ENCODE results near the gene CACNA1G. TPM values are rescaled to one million over a fixed set of nuclear protein-coding genes. Genes with fewer than 3 reads are reported as not detected.

CACNA1G gene
- total and polyA plus RNA-seq, 2 experiments from 2014 or later: 3.5 to 4.8 TPM

- Histone ChIP-seq H3K4me2 (no peak overlapping the region), H3K4me1 (ENCODE audit: insufficient read depth) (peaks cover 12% of the 10 kb centered on the region), H3K36me3 (replicated peaks; ENCODE audit: insufficient read depth, low read depth) (no peaks in the 10 kb centered on the region), H4K20me1 (ENCODE audit: insufficient read depth, poor library complexity, severe bottlenecking) (no peaks in the 10 kb centered on the region), H3K27ac (no peak overlapping the region), H3K4me3 (no peak overlapping the region), H3K79me2 (no peaks in the 10 kb centered on the region), H3K27me3 (no peaks in the 10 kb centered on the region), H2AFZ (no peak overlapping the region), H3K9me3 (ENCODE audit: low read depth) (no peaks in the 10 kb centered on the region), H3K9me2 (replicated peaks; ENCODE audit: insufficient read depth) (no peaks in the 10 kb centered on the region)
- TF ChIP-seq CTCF (IDR thresholded peaks at IDR 0.05; ENCODE audit: poor library complexity): no peak
- no peak for TF ChIP-seq EZH2 (IDR thresholded peaks at IDR 0.05; ENCODE audit: borderline replicate concordance)
- TF ChIP-seq EZH2phosphoT487 (IDR thresholded peaks at IDR 0.05; ENCODE audit: low read depth, severe bottlenecking, unreplicated experiment): no peak
- no peak for DNase-seq (ENCODE audit: low spot score)
- 94% methylated on average over 8 of the region's 8 CpGs for WGBS (ENCODE audit: low lambda C conversion rate, missing lambda C conversion rate)
Measured at GRCh38 chr17:50666316-50666715, 105.8 kb downstream of the CACNA1G start.

GRCh38 chr17:50667259-50668024 is 106.9 kb downstream of the CACNA1G start:
- 86% methylated on average over 14 of the region's 14 CpGs for WGBS (ENCODE audit: low lambda C conversion rate, missing lambda C conversion rate)
- H3K9me2 ChIP-seq (replicated peaks; ENCODE audit: insufficient read depth): no peaks in the 10 kb centered on the region
- no peaks in the 10 kb centered on the region for H3K36me3 ChIP-seq (replicated peaks; ENCODE audit: insufficient read depth, low read depth)
- H3K79me2 ChIP-seq: no peaks in the 10 kb centered on the region
- no peak overlapping the region for H3K27ac ChIP-seq
- H3K4me2 ChIP-seq: no peak overlapping the region
- DNase-seq (ENCODE audit: low spot score): no peak
- H2AFZ ChIP-seq: no peak overlapping the region
- H3K4me1 ChIP-seq (ENCODE audit: insufficient read depth): peaks cover 7% of the 10 kb centered on the region
- H3K4me3 ChIP-seq: no peak overlapping the region
- H3K27me3 ChIP-seq: no peaks in the 10 kb centered on the region
- H4K20me1 ChIP-seq (ENCODE audit: insufficient read depth, poor library complexity, severe bottlenecking): no peaks in the 10 kb centered on the region
- H3K9me3 ChIP-seq (ENCODE audit: low read depth): no peaks in the 10 kb centered on the region
- TF ChIP-seq EZH2 (IDR thresholded peaks at IDR 0.05; ENCODE audit: borderline replicate concordance) (no peak), CTCF (IDR thresholded peaks at IDR 0.05; ENCODE audit: poor library complexity) (no peak), EZH2phosphoT487 (IDR thresholded peaks at IDR 0.05; ENCODE audit: low read depth, severe bottlenecking, unreplicated experiment) (no peak)

GRCh38 chr17:50668025-50668837 is 107.7 kb downstream of the CACNA1G start:
- 53% methylated on average over 5 of the region's 8 CpGs for WGBS (ENCODE audit: low lambda C conversion rate, missing lambda C conversion rate)
- H3K9me3 ChIP-seq (ENCODE audit: low read depth): no peaks in the 10 kb centered on the region
- peaks cover 7% of the 10 kb centered on the region for H3K4me1 ChIP-seq (ENCODE audit: insufficient read depth)
- no peak overlapping the region for H3K27ac ChIP-seq
- no peaks in the 10 kb centered on the region for H3K9me2 ChIP-seq (replicated peaks; ENCODE audit: insufficient read depth)
- no peak for TF ChIP-seq EZH2phosphoT487 (IDR thresholded peaks at IDR 0.05; ENCODE audit: low read depth, severe bottlenecking, unreplicated experiment)
- no peaks in the 10 kb centered on the region for H3K27me3 ChIP-seq
- no peaks in the 10 kb centered on the region for H3K79me2 ChIP-seq
- no peak overlapping the region for H3K4me3 ChIP-seq
- H3K36me3 ChIP-seq (replicated peaks; ENCODE audit: insufficient read depth, low read depth): no peaks in the 10 kb centered on the region
- DNase-seq (ENCODE audit: low spot score): no peak
- H4K20me1 ChIP-seq (ENCODE audit: insufficient read depth, poor library complexity, severe bottlenecking): no peaks in the 10 kb centered on the region
- no peak overlapping the region for H2AFZ ChIP-seq
- no peak overlapping the region for H3K4me2 ChIP-seq

All from hepatocyte (in vitro differentiated cells).